ENCODE data around the gene FNIP1. TPM values are rescaled to one million over a fixed set of nuclear protein-coding genes. Genes with fewer than 3 reads are reported as not detected.

The FNIP1 gene
- total RNA-seq, 1 donor from 2014 or later, result 28.5 TPM

GRCh38 chr5:131654309-131654708 is 142.5 kb downstream of the FNIP1 start:
- Histone ChIP-seq H3K27me3 (ENCODE audit: insufficient read depth, low read length) (no peaks in the 10 kb centered on the region), H3K27ac (ENCODE audit: low read depth, low read length) (no peak overlapping the region), H3K36me3 (ENCODE audit: insufficient read depth, low read length) (peaks cover 17% of the 10 kb centered on the region), H4K20me1 (ENCODE audit: insufficient read depth, low read length) (peaks cover 4% of the 10 kb centered on the region), H3K9ac (ENCODE audit: low read length) (no peak overlapping the region), H3K9me3 (ENCODE audit: insufficient read depth, low read depth, low read length) (peaks cover 2% of the 10 kb centered on the region), H3K79me2 (ENCODE audit: insufficient read depth, low read length) (peaks cover 5% of the 10 kb centered on the region), H3K4me1 (ENCODE audit: insufficient read depth, low read length) (no peaks in the 10 kb centered on the region), H3K4me2 (ENCODE audit: low read length) (no peak overlapping the region), H3K4me3 (ENCODE audit: insufficient read depth, low read depth, low read length) (no peak overlapping the region), H2AFZ (ENCODE audit: low read depth, low read length) (no peak overlapping the region)
- TF ChIP-seq CTCF (IDR thresholded peaks at IDR 0.05; ENCODE audit: insufficient read depth, low read depth, low read length) (no peak), EZH2 (IDR thresholded peaks at IDR 0.05; ENCODE audit: insufficient read depth, low read length) (no peak)
- H3K9me3 Mint-ChIP-seq (ENCODE audit: unreplicated experiment), result no peaks in the 10 kb centered on the region
- H3K4me3 Mint-ChIP-seq (ENCODE audit: unreplicated experiment), result no peak overlapping the region
- H3K27me3 Mint-ChIP-seq (ENCODE audit: low read depth, unreplicated experiment), result no peaks in the 10 kb centered on the region
- H3K27ac Mint-ChIP-seq (ENCODE audit: unreplicated experiment), result no peak overlapping the region
- H3K4me1 Mint-ChIP-seq (ENCODE audit: low read depth, unreplicated experiment), result no peaks in the 10 kb centered on the region
- no peak for FAIRE-seq
- peaks cover 12% of the 10 kb centered on the region for H3K36me3 Mint-ChIP-seq (ENCODE audit: low read depth, unreplicated experiment)
- no peak for DNase-seq (ENCODE audit: low read depth)

- Mint-ChIP-seq H3K4me3 (ENCODE audit: unreplicated experiment) (no peak overlapping the region), H3K27me3 (ENCODE audit: low read depth, unreplicated experiment) (no peaks in the 10 kb centered on the region), H3K4me1 (ENCODE audit: low read depth, unreplicated experiment) (peaks cover 9% of the 10 kb centered on the region), H3K27ac (ENCODE audit: unreplicated experiment) (no peak overlapping the region), H3K9me3 (ENCODE audit: unreplicated experiment) (no peaks in the 10 kb centered on the region), H3K36me3 (ENCODE audit: low read depth, unreplicated experiment) (peaks cover 10% of the 10 kb centered on the region)
- DNase-seq (ENCODE audit: low read depth) (peak; percentile 76), FAIRE-seq (peak; percentile 5)
- H3K4me3 ChIP-seq (ENCODE audit: insufficient read depth, low read depth, low read length), result no peak overlapping the region
- H3K9me3 ChIP-seq (ENCODE audit: insufficient read depth, low read depth, low read length), result no peaks in the 10 kb centered on the region
- H4K20me1 ChIP-seq (ENCODE audit: insufficient read depth, low read length), result peaks cover 4% of the 10 kb centered on the region
- H3K9ac ChIP-seq (ENCODE audit: low read length), result no peak overlapping the region
- peaks cover 13% of the 10 kb centered on the region for H3K36me3 ChIP-seq (ENCODE audit: insufficient read depth, low read length)
- no peaks in the 10 kb centered on the region for H3K27me3 ChIP-seq (ENCODE audit: insufficient read depth, low read length)
- no peak overlapping the region for H2AFZ ChIP-seq (ENCODE audit: low read depth, low read length)
- H3K79me2 ChIP-seq (ENCODE audit: insufficient read depth, low read length), result no peaks in the 10 kb centered on the region
- H3K4me2 ChIP-seq (ENCODE audit: low read length), result no peak overlapping the region
- TF ChIP-seq EZH2 (IDR thresholded peaks at IDR 0.05; ENCODE audit: insufficient read depth, low read length) (no peak), CTCF (IDR thresholded peaks at IDR 0.05; ENCODE audit: insufficient read depth, low read depth, low read length) (no peak)
- no peaks in the 10 kb centered on the region for H3K4me1 ChIP-seq (ENCODE audit: insufficient read depth, low read length)
- no peak overlapping the region for H3K27ac ChIP-seq (ENCODE audit: low read depth, low read length)
These were observed 147.7 kb downstream of the FNIP1 start for GRCh38 chr5:131649161-131649560.

- DNase-seq (ENCODE audit: low read depth) (no peak), FAIRE-seq (no peak)
- peaks cover 13% of the 10 kb centered on the region for H3K36me3 ChIP-seq (ENCODE audit: insufficient read depth, low read length)
- no peak for TF ChIP-seq CTCF (IDR thresholded peaks at IDR 0.05; ENCODE audit: insufficient read depth, low read depth, low read length)
- no peak for TF ChIP-seq EZH2 (IDR thresholded peaks at IDR 0.05; ENCODE audit: insufficient read depth, low read length)
- no peaks in the 10 kb centered on the region for H3K79me2 ChIP-seq (ENCODE audit: insufficient read depth, low read length)
- H3K4me3 Mint-ChIP-seq (ENCODE audit: unreplicated experiment), result no peak overlapping the region
- no peak overlapping the region for H2AFZ ChIP-seq (ENCODE audit: low read depth, low read length)
- H3K36me3 Mint-ChIP-seq (ENCODE audit: low read depth, unreplicated experiment), result peaks cover 12% of the 10 kb centered on the region
- no peaks in the 10 kb centered on the region for H3K9me3 ChIP-seq (ENCODE audit: insufficient read depth, low read depth, low read length)
- no peak overlapping the region for H3K27ac Mint-ChIP-seq (ENCODE audit: unreplicated experiment)
- no peak overlapping the region for H3K4me2 ChIP-seq (ENCODE audit: low read length)
- H3K9me3 Mint-ChIP-seq (ENCODE audit: unreplicated experiment), result no peaks in the 10 kb centered on the region
- no peaks in the 10 kb centered on the region for H3K27me3 ChIP-seq (ENCODE audit: insufficient read depth, low read length)
- H3K4me1 Mint-ChIP-seq (ENCODE audit: low read depth, unreplicated experiment), result peaks cover 11% of the 10 kb centered on the region
- no peak overlapping the region for H3K9ac ChIP-seq (ENCODE audit: low read length)
- no peaks in the 10 kb centered on the region for H3K4me1 ChIP-seq (ENCODE audit: insufficient read depth, low read length)
- no peak overlapping the region for H3K4me3 ChIP-seq (ENCODE audit: insufficient read depth, low read depth, low read length)
- no peaks in the 10 kb centered on the region for H3K27me3 Mint-ChIP-seq (ENCODE audit: low read depth, unreplicated experiment)
- no peak overlapping the region for H3K27ac ChIP-seq (ENCODE audit: low read depth, low read length)
- no peaks in the 10 kb centered on the region for H4K20me1 ChIP-seq (ENCODE audit: insufficient read depth, low read length)
These were observed 149.6 kb downstream of the FNIP1 start for GRCh38 chr5:131647048-131647769.

All from astrocyte (in vitro differentiated cells and primary cell).